Activated naive CD4-positive, alpha-beta T cell treated with anti-CD3 and anti-CD28 coated beads, Interleukin-2, amount 10 ng/mL, durations not matched to agents 5 hours and 36 hours (primary cell): ENCODE measurements around the gene VAX1. TPM values are rescaled to one million over a fixed set of nuclear protein-coding genes. Genes with fewer than 3 reads are reported as not detected.

Experiments
- microRNA-seq: library from miRNA; unstranded; fragments of <30 nt; microRNA quantifications from one replicate; pipeline ENCODE4 v1.2.0, GENCODE V29; 2022; ENCODE audit warnings: borderline microRNAs expressed, borderline replicate concordance
- total RNA-seq, 2 experiments: library from RNA; stranded (reverse); gene quantifications; one replicate each; pipeline ENCODE4 v1.2.3, GENCODE V29; 2021

The VAX1 gene
- not detected for total RNA-seq

GRCh38 chr10:117137911-117138642, at the start of gene VAX1:
Gene VAX1, minus strand, starts transcription at chr10:117138270. Its CDS starts 214 bp downstream, at chr10:117138056.

Small RNAs within 50 kb of the gene (microRNA-seq; reads per million reads assigned to microRNA genes)
- not detected for gene MIR3663

Other genes starting within 250 kb of the VAX1 start
- under 1 TPM; 0.08 to 0.53 TPM for gene SHTN1, start 133.1 kb downstream of the VAX1 start, total RNA-seq
- not detected for gene KCNK18, start 59.2 kb upstream of the VAX1 start, total RNA-seq
- gene SLC18A2, start 102.8 kb upstream of the VAX1 start, total RNA-seq, result not detected
- gene PDZD8, start 237.2 kb upstream of the VAX1 start, total RNA-seq, result 10 to 100 TPM; 12.1 to 12.7 TPM